Ishikawa (cell line): ENCODE data around the gene TMEM100.

Experiments used
- CEBPB ChIP-seq: IDR thresholded peaks from 2 replicates; pipeline ENCODE4 v1.6.1; 2012
- CREB1 ChIP-seq: IDR thresholded peaks from 2 replicates; pipeline ENCODE4 v1.6.1; 2012; ENCODE audit warnings: low read depth
- EGR1 ChIP-seq: IDR thresholded peaks from 2 replicates; pipeline ENCODE4 v1.6.1; 2012
- EP300 ChIP-seq: IDR thresholded peaks from 2 replicates; pipeline ENCODE4 v1.6.1; 2012; ENCODE audit warnings: borderline replicate concordance
- FOXM1 ChIP-seq: IDR thresholded peaks from 2 replicates; pipeline ENCODE4 v1.6.1; 2012; ENCODE audit warnings: low read depth, borderline replicate concordance
- MAX ChIP-seq: IDR thresholded peaks from 2 replicates; pipeline ENCODE4 v1.6.1; 2012
- NFIC ChIP-seq: IDR thresholded peaks from 2 replicates; pipeline ENCODE4 v1.6.1; 2012
- RAD21 ChIP-seq: IDR thresholded peaks from 2 replicates; pipeline ENCODE4 v1.6.1; 2012; ENCODE audit warnings: low read depth
- REST ChIP-seq: IDR thresholded peaks from 2 replicates; pipeline ENCODE4 v1.6.1; 2012; ENCODE audit warnings: low read depth, mild to moderate bottlenecking
- TAF1 ChIP-seq: IDR thresholded peaks from 2 replicates; pipeline ENCODE4 v1.6.1; 2012; ENCODE audit warnings: low read depth, mild to moderate bottlenecking
- TCF12 ChIP-seq: IDR thresholded peaks from 2 replicates; pipeline ENCODE4 v1.6.1; 2012; ENCODE audit warnings: low read depth
- TEAD4 ChIP-seq: IDR thresholded peaks from 2 replicates; pipeline ENCODE4 v1.6.1; 2012
- USF1 ChIP-seq: IDR thresholded peaks from 2 replicates; pipeline ENCODE4 v1.6.1; 2012
- YY1 ChIP-seq: IDR thresholded peaks from 2 replicates; pipeline ENCODE4 v1.6.1; 2012; ENCODE audit warnings: low read depth
- ZBTB7A ChIP-seq: IDR thresholded peaks from 2 replicates; pipeline ENCODE4 v1.6.1; 2012; ENCODE audit warnings: low read depth

The TMEM100 gene

GRCh38 chr17:55760643-55761355, 38.1 kb upstream of the TMEM100 start:
- no peak for TF ChIP-seq ZBTB7A
- no peak for TF ChIP-seq TEAD4
- TF ChIP-seq CREB1 = no peak
- TF ChIP-seq USF1 = no peak
- TF ChIP-seq NFIC = no peak
- no peak for TF ChIP-seq MAX
- no peak for TF ChIP-seq RAD21
- TF ChIP-seq EP300 = no peak
- TF ChIP-seq FOXM1 = no peak
- TF ChIP-seq TAF1 = no peak
- TF ChIP-seq EGR1 = no peak
- no peak for TF ChIP-seq TCF12

- TF ChIP-seq ZBTB7A (no peak), EGR1 (no peak), MAX (no peak), TCF12 (no peak), TEAD4 (no peak), EP300 (no peak), NFIC (no peak), YY1 (no peak), CEBPB (no peak), RAD21 (no peak), REST (no peak), TAF1 (no peak), CREB1 (no peak), FOXM1 (no peak), USF1 (no peak)
Observed at GRCh38 chr17:55758171-55758570, 35.5 kb upstream of the TMEM100 start.

- TF ChIP-seq REST (no peak), EP300 (no peak), CREB1 (no peak), EGR1 (no peak), MAX (no peak), ZBTB7A (no peak), CEBPB (no peak), RAD21 (no peak), TAF1 (no peak), USF1 (no peak), NFIC (no peak)
Observed at GRCh38 chr17:55757659-55758058, 35.0 kb upstream of the TMEM100 start.

GRCh38 chr17:55756689-55757088, 34.0 kb upstream of the TMEM100 start:
- no peak for TF ChIP-seq FOXM1
- TF ChIP-seq USF1 = no peak
- no peak for TF ChIP-seq TCF12
- no peak for TF ChIP-seq YY1
- no peak for TF ChIP-seq MAX
- TF ChIP-seq RAD21 = no peak
- TF ChIP-seq EP300 = no peak

GRCh38 chr17:55751720-55752250, 29.1 kb upstream of the TMEM100 start:
- TF ChIP-seq CEBPB (no peak), EGR1 (no peak), TAF1 (no peak), EP300 (no peak), CREB1 (no peak), RAD21 (no peak), TEAD4 (no peak), USF1 (no peak), YY1 (no peak), FOXM1 (no peak), REST (no peak), MAX (no peak), NFIC (no peak), TCF12 (no peak), ZBTB7A (no peak)
